HepG2 (cell line): Measurements from ENCODE around the gene PLEKHA8. TPM values are rescaled to one million over a fixed set of nuclear protein-coding genes. Genes with fewer than 3 reads are reported as not detected.

ENCODE experiments used
- ELF1 ChIP-seq: sonication (generic); formaldehyde crosslinking; IDR thresholded peaks from 2 replicates; pipeline ENCODE4 v1.4.0; 2020; ENCODE audit warnings: missing genetic modification reagents
- FOXK1 ChIP-seq: sonication (generic); formaldehyde crosslinking; IDR thresholded peaks from 2 replicates; pipeline ENCODE4 v1.4.0; 2020; ENCODE audit warnings: low read depth, missing genetic modification reagents, borderline replicate concordance
- MTA3 ChIP-seq: sonication (generic); formaldehyde crosslinking; IDR thresholded peaks from 2 replicates; pipeline ENCODE4 v1.4.0; 2020; ENCODE audit warnings: missing genetic modification reagents
- TGIF2 ChIP-seq: IDR thresholded peaks from 2 replicates; pipeline ENCODE4 v1.6.1; 2016; ENCODE audit warnings: control low read depth, missing compliant biosample characterization
- ZNF317 ChIP-seq: sonication (generic); formaldehyde crosslinking; IDR thresholded peaks from 2 replicates; pipeline ENCODE4 v1.5.0; 2020; ENCODE audit warnings: mild to moderate bottlenecking, missing genetic modification reagents
- ZNF563 ChIP-seq: sonication (generic); formaldehyde crosslinking; IDR thresholded peaks from 2 replicates; pipeline ENCODE4 v1.8.0; 2022; ENCODE audit warnings: mild to moderate bottlenecking, moderate library complexity, missing genetic modification reagents
- polyA plus RNA-seq, 8 experiments: library from polyadenylated mRNA; depleted of rRNA in 3 of 8; stranded (reverse) in 7 of 8; unstranded in 1 of 8; fragments of >200 nt; fragmentation: Illumina TruSeq in 4 of 8; extraction: Trizol in 4 of 8; gene quantifications; 2 replicates each; pipeline versions ENCODE4 v1.2.1 to v1.2.3, GENCODE V29; 2011 to 2016; ENCODE audit warnings: low read depth in 4 of 8, missing spikeins in 1 of 8, mixed read lengths in 1 of 8; ENCODE audit not compliant: insufficient read depth in 1 of 8
- total RNA-seq, 5 experiments: library from RNA; depleted of rRNA; stranded (reverse); fragments of >200 nt; fragmentation: Illumina TruSeq; extraction: Trizol; gene quantifications; 2 replicates each; pipeline ENCODE4 v1.2.3, GENCODE V29; 2016; ENCODE audit warnings: low read depth in 1 of 5
- TF ChIP-seq, protein P1 (sequence below): sonication (generic); formaldehyde crosslinking; IDR thresholded peaks from 2 replicates; pipeline ENCODE4 v1.4.0; 2020; ENCODE audit warnings: mild to moderate bottlenecking, missing genetic modification reagents
- TF ChIP-seq, protein P2 (sequence below): sonication (generic); formaldehyde crosslinking; IDR thresholded peaks from 2 replicates; pipeline ENCODE4 v1.5.1; 2020; ENCODE audit warnings: mild to moderate bottlenecking, missing genetic modification reagents, moderate library complexity
- TF ChIP-seq, protein P3 (sequence below): sonication (generic); formaldehyde crosslinking; IDR thresholded peaks from 2 replicates; pipeline ENCODE4 v1.9.0; 2021; ENCODE audit warnings: missing genetic modification reagents, borderline replicate concordance
- TF ChIP-seq, protein P4 (sequence below): sonication (generic); formaldehyde crosslinking; IDR thresholded peaks from 2 replicates; pipeline ENCODE4 v1.4.0; 2020; ENCODE audit warnings: mild to moderate bottlenecking, missing genetic modification reagents
- TF ChIP-seq, protein P5 (sequence below): sonication (generic); formaldehyde crosslinking; conservative IDR thresholded peaks from 2 replicates; pipeline ENCODE4 v1.4.0; 2020; ENCODE audit warnings: missing genetic modification reagents

PLEKHA8 gene
- total and polyA plus RNA-seq, 2 of the 13 experiments (the other 11 are each of a cell fraction or from before 2014, with no cell fraction given) = 12.5 to 26.4 TPM

DNA sequence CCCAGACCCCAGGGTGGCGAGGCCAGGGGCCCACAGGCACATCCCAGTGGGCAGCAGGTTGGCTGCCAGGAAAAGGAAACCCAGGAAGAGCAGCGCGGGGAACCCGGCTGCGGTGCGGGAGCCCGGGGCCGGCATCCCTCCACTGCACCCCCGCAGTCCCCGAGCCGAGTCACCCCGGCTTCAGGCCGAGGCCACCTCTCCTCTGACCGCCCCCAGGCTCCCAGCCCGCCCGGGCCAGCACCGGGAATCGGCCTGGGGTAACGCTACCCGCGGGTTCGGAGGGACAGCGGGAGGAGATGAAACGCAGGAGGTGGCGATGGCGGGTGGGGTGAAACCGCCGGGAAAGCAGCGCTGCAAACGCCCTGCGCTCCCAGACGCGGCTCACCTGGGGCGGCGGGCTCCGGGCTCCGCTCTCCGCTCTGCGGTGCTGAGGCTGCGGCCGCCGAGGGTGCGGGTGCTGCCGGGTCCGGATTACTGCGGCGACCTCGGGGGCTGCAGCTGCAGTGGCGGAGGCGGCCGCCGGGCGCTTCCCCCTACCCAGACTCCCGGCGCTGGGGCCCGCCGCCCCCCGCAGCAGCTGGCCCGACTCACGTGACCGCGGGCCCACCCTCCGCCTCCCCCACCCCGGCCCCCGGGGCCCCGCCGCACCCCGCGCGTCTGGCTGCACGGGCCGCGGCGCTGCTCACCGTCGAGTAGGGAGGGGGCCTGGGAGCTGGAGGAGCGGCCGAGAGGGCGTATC is 38.8 kb upstream of the PLEKHA8 start, which contains the start of gene SCRN1 (continued):
- TF ChIP-seq, protein P1, sequence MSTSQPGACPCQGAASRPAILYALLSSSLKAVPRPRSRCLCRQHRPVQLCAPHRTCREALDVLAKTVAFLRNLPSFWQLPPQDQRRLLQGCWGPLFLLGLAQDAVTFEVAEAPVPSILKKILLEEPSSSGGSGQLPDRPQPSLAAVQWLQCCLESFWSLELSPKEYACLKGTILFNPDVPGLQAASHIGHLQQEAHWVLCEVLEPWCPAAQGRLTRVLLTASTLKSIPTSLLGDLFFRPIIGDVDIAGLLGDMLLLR (CRISPR knock-in tag) = peak; percentile 80
- TF ChIP-seq MTA3 (CRISPR knock-in tag) (no peak), ZNF563 (CRISPR knock-in tag) (peak; percentile 28; the same call in 1 of the 2 replicates), FOXK1 (CRISPR knock-in tag) (peak; percentile 29; the same call in 1 of the 2 replicates), ELF1 (CRISPR knock-in tag) (no peak), TGIF2 (no peak), ZNF317 (CRISPR knock-in tag) (0 out of 2 replicates have a peak, but pooled peaks have one; percentile 9)
- TF ChIP-seq, protein P2, sequence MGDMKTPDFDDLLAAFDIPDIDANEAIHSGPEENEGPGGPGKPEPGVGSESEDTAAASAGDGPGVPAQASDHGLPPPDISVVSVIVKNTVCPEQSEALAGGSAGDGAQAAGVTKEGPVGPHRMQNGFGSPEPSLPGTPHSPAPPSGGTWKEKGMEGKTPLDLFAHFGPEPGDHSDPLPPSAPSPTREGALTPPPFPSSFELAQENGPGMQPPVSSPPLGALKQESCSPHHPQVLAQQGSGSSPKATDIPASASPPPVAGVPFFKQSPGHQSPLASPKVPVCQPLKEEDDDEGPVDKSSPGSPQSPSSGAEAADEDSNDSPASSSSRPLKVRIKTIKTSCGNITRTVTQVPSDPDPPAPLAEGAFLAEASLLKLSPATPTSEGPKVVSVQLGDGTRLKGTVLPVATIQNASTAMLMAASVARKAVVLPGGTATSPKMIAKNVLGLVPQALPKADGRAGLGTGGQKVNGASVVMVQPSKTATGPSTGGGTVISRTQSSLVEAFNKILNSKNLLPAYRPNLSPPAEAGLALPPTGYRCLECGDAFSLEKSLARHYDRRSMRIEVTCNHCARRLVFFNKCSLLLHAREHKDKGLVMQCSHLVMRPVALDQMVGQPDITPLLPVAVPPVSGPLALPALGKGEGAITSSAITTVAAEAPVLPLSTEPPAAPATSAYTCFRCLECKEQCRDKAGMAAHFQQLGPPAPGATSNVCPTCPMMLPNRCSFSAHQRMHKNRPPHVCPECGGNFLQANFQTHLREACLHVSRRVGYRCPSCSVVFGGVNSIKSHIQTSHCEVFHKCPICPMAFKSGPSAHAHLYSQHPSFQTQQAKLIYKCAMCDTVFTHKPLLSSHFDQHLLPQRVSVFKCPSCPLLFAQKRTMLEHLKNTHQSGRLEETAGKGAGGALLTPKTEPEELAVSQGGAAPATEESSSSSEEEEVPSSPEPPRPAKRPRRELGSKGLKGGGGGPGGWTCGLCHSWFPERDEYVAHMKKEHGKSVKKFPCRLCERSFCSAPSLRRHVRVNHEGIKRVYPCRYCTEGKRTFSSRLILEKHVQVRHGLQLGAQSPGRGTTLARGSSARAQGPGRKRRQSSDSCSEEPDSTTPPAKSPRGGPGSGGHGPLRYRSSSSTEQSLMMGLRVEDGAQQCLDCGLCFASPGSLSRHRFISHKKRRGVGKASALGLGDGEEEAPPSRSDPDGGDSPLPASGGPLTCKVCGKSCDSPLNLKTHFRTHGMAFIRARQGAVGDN (CRISPR knock-in tag) = peak; percentile 31
- TF ChIP-seq, protein P3, sequence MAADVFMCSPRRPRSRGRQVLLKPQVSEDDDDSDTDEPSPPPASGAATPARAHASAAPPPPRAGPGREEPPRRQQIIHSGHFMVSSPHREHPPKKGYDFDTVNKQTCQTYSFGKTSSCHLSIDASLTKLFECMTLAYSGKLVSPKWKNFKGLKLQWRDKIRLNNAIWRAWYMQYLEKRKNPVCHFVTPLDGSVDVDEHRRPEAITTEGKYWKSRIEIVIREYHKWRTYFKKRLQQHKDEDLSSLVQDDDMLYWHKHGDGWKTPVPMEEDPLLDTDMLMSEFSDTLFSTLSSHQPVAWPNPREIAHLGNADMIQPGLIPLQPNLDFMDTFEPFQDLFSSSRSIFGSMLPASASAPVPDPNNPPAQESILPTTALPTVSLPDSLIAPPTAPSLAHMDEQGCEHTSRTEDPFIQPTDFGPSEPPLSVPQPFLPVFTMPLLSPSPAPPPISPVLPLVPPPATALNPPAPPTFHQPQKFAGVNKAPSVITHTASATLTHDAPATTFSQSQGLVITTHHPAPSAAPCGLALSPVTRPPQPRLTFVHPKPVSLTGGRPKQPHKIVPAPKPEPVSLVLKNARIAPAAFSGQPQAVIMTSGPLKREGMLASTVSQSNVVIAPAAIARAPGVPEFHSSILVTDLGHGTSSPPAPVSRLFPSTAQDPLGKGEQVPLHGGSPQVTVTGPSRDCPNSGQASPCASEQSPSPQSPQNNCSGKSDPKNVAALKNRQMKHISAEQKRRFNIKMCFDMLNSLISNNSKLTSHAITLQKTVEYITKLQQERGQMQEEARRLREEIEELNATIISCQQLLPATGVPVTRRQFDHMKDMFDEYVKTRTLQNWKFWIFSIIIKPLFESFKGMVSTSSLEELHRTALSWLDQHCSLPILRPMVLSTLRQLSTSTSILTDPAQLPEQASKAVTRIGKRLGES = no peak
- TF ChIP-seq, protein P4, sequence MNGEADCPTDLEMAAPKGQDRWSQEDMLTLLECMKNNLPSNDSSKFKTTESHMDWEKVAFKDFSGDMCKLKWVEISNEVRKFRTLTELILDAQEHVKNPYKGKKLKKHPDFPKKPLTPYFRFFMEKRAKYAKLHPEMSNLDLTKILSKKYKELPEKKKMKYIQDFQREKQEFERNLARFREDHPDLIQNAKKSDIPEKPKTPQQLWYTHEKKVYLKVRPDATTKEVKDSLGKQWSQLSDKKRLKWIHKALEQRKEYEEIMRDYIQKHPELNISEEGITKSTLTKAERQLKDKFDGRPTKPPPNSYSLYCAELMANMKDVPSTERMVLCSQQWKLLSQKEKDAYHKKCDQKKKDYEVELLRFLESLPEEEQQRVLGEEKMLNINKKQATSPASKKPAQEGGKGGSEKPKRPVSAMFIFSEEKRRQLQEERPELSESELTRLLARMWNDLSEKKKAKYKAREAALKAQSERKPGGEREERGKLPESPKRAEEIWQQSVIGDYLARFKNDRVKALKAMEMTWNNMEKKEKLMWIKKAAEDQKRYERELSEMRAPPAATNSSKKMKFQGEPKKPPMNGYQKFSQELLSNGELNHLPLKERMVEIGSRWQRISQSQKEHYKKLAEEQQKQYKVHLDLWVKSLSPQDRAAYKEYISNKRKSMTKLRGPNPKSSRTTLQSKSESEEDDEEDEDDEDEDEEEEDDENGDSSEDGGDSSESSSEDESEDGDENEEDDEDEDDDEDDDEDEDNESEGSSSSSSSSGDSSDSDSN (CRISPR knock-in tag) = peak; percentile 79; the same call in 1 of the 2 replicates
- TF ChIP-seq, protein P5, sequence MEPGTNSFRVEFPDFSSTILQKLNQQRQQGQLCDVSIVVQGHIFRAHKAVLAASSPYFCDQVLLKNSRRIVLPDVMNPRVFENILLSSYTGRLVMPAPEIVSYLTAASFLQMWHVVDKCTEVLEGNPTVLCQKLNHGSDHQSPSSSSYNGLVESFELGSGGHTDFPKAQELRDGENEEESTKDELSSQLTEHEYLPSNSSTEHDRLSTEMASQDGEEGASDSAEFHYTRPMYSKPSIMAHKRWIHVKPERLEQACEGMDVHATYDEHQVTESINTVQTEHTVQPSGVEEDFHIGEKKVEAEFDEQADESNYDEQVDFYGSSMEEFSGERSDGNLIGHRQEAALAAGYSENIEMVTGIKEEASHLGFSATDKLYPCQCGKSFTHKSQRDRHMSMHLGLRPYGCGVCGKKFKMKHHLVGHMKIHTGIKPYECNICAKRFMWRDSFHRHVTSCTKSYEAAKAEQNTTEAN (CRISPR knock-in tag) = no peak
